Measurements from ENCODE around the gene MISP.

DNA sequence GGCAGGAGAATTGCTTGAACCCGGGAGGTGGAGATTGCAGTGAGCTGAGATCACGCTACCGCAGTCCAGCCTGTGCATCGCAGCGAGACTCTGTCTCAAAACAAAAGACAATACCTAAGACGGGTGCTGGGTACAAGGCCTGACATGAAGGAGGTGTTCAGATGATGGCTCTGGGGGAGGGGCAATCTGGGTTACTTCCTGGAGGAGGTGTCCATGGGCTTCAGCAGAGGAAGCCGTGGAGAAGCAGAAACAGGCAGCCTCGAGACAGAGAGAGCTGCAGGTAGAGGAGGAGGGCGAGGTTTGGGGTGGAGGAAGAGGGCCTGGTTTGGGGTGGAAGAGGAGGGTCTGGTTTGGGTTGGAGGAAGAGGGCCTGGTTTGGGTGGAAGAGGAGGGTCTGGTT, 3.6 kb downstream of the MISP start:
- TF ChIP-seq POLR2AphosphoS5 (IDR thresholded peaks at IDR 0.05) (peak in 2 of 3 donors; percentile 25 to 26), POLR2A (IDR thresholded peaks at IDR 0.05) (no peak), EP300 (IDR thresholded peaks at IDR 0.05; ENCODE audit: low read depth) (no peak)
- TF ChIP-seq, protein P1, sequence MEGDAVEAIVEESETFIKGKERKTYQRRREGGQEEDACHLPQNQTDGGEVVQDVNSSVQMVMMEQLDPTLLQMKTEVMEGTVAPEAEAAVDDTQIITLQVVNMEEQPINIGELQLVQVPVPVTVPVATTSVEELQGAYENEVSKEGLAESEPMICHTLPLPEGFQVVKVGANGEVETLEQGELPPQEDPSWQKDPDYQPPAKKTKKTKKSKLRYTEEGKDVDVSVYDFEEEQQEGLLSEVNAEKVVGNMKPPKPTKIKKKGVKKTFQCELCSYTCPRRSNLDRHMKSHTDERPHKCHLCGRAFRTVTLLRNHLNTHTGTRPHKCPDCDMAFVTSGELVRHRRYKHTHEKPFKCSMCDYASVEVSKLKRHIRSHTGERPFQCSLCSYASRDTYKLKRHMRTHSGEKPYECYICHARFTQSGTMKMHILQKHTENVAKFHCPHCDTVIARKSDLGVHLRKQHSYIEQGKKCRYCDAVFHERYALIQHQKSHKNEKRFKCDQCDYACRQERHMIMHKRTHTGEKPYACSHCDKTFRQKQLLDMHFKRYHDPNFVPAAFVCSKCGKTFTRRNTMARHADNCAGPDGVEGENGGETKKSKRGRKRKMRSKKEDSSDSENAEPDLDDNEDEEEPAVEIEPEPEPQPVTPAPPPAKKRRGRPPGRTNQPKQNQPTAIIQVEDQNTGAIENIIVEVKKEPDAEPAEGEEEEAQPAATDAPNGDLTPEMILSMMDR (IDR thresholded peaks at IDR 0.05), result no peak

Data from transverse colon (tissue), 4 donors.